Suprapubic skin (tissue), 3 donors: ENCODE data around the gene COMMD1.

Experiments
- POLR2AphosphoS5 ChIP-seq, 3 donors: sonication (generic); formaldehyde crosslinking; IDR thresholded peaks; one replicate each; pipeline ENCODE4 v1.6.1; 2017; ENCODE audit warnings: antibody characterized with exemption in 3 of 3
- TF ChIP-seq, protein P1 (sequence below), 2 donors: fragments of 200-600 bp in 1 of 2; fragments of 450-650 bp in 1 of 2; sonication (generic) in 1 of 2; IDR thresholded peaks; one replicate each; pipeline ENCODE4 v1.5.1; 2016 to 2019; ENCODE audit warnings: antibody characterized with exemption in 2 of 2, mild to moderate bottlenecking in 1 of 2, moderate library complexity in 1 of 2

DNA sequence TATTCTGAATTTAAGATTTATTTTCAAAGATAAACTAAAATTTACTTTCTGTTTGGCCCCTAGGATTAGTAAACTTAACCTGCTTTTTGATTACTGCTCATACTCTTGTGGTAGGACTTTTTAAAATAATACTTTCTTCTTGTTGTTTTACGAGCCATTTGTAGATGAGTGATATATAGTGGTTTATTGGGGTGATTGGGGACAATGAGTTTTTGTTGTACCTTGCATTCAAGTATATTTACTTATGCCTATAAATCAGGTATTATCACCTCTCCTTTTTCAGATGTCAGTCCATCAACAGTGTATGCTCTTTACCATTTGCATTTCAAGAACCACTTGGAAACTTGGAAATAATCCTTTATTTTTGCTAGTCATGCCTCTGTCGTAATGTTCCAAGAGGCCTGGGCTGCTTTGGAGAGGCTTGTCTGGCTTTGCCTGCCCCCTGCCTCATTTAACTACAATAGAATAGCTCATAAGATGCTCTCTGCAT lies 131.3 kb downstream of the COMMD1 start:
- TF ChIP-seq, protein P1, sequence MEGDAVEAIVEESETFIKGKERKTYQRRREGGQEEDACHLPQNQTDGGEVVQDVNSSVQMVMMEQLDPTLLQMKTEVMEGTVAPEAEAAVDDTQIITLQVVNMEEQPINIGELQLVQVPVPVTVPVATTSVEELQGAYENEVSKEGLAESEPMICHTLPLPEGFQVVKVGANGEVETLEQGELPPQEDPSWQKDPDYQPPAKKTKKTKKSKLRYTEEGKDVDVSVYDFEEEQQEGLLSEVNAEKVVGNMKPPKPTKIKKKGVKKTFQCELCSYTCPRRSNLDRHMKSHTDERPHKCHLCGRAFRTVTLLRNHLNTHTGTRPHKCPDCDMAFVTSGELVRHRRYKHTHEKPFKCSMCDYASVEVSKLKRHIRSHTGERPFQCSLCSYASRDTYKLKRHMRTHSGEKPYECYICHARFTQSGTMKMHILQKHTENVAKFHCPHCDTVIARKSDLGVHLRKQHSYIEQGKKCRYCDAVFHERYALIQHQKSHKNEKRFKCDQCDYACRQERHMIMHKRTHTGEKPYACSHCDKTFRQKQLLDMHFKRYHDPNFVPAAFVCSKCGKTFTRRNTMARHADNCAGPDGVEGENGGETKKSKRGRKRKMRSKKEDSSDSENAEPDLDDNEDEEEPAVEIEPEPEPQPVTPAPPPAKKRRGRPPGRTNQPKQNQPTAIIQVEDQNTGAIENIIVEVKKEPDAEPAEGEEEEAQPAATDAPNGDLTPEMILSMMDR (IDR thresholded peaks at IDR 0.05), result no peak
- no peak for TF ChIP-seq POLR2AphosphoS5 (IDR thresholded peaks at IDR 0.05)
